ENCODE measurements around the gene RNF220. TPM values are rescaled to one million over a fixed set of nuclear protein-coding genes. Genes with fewer than 3 reads are reported as not detected.

The RNF220 gene
- total RNA-seq, 2 donors from 2014 or later = 53.3 to 62.0 TPM

GRCh38 chr1:44507490-44508396 is 102.7 kb downstream of the RNF220 start:
- intact Hi-C loops (cut with DNase I) = no loop called here
- Histone ChIP-seq H3K9ac (ENCODE audit: low read depth in 2 of 2, low read length in 2 of 2) (no peak overlapping the region), H3K36me3 (no peaks in the 10 kb centered on the region), H3K27ac (no peak overlapping the region), H3K27me3 (no peaks in the 10 kb centered on the region), H3K4me3 (no peak overlapping the region), H3K9me3 (no peaks in the 10 kb centered on the region), H3K4me1 (no peaks in the 10 kb centered on the region)
- TF ChIP-seq CTCF (IDR thresholded peaks at IDR 0.05) = no peak
- DNase-seq = no peak

- Histone ChIP-seq H3K36me3 (no peaks in the 10 kb centered on the region), H3K27me3 (no peaks in the 10 kb centered on the region), H3K9ac (ENCODE audit: low read depth in 2 of 2, low read length in 2 of 2) (no peak overlapping the region), H3K27ac (no peak overlapping the region), H3K4me3 (no peak overlapping the region), H3K9me3 (no peaks in the 10 kb centered on the region), H3K4me1 (no peaks in the 10 kb centered on the region)
- TF ChIP-seq CTCF (IDR thresholded peaks at IDR 0.05) = no peak
- DNase-seq = no peak
- intact Hi-C loops (cut with DNase I) = no loop called here
Measured at GRCh38 chr1:44508397-44508745, 103.3 kb downstream of the RNF220 start.

GRCh38 chr1:44511363-44511762 is 106.3 kb downstream of the RNF220 start:
- Histone ChIP-seq H3K27me3 (no peaks in the 10 kb centered on the region), H3K4me3 (no peak overlapping the region), H3K9ac (ENCODE audit: low read depth in 2 of 2, low read length in 2 of 2) (no peak overlapping the region), H3K36me3 (no peaks in the 10 kb centered on the region), H3K27ac (no peak overlapping the region), H3K9me3 (no peaks in the 10 kb centered on the region), H3K4me1 (no peaks in the 10 kb centered on the region)
- TF ChIP-seq CTCF (IDR thresholded peaks at IDR 0.05) = no peak
- intact Hi-C loops (cut with DNase I) = no loop called here
- DNase-seq = no peak

- intact Hi-C loops (cut with DNase I) = no loop called here
- DNase-seq = no peak
- no peak overlapping the region for H3K4me3 ChIP-seq
- no peak for TF ChIP-seq CTCF (IDR thresholded peaks at IDR 0.05)
- H3K4me1 ChIP-seq = no peaks in the 10 kb centered on the region
- no peak overlapping the region for H3K27ac ChIP-seq
- H3K36me3 ChIP-seq = no peaks in the 10 kb centered on the region
- no peaks in the 10 kb centered on the region for H3K27me3 ChIP-seq
- H3K9me3 ChIP-seq = no peaks in the 10 kb centered on the region
- H3K9ac ChIP-seq (ENCODE audit: low read depth in 2 of 2, low read length in 2 of 2) = no peak overlapping the region
Measured at GRCh38 chr1:44511769-44512168, 106.7 kb downstream of the RNF220 start.

GRCh38 chr1:44512313-44512885 is 107.3 kb downstream of the RNF220 start:
- no peaks in the 10 kb centered on the region for H3K36me3 ChIP-seq
- no peak overlapping the region for H3K4me3 ChIP-seq
- no peak for TF ChIP-seq CTCF (IDR thresholded peaks at IDR 0.05)
- no peaks in the 10 kb centered on the region for H3K9me3 ChIP-seq
- intact Hi-C loops (cut with DNase I) = no loop called here
- no peak overlapping the region for H3K27ac ChIP-seq
- no peak overlapping the region for H3K9ac ChIP-seq (ENCODE audit: low read depth in 2 of 2, low read length in 2 of 2)
- H3K4me1 ChIP-seq = no peaks in the 10 kb centered on the region
- no peaks in the 10 kb centered on the region for H3K27me3 ChIP-seq
- no peak for DNase-seq

Data from colonic mucosa (tissue), 4 donors.